CD4-positive, alpha-beta T cell treated with Interleukin-21 for 1 hour (primary cell): ENCODE data around the gene GOLT1B.

Source experiments
- DNase-seq: peaks from one replicate; pipeline ENCODE4 v3.0.0-alpha.2; 2020

Gene GOLT1B

DNA sequence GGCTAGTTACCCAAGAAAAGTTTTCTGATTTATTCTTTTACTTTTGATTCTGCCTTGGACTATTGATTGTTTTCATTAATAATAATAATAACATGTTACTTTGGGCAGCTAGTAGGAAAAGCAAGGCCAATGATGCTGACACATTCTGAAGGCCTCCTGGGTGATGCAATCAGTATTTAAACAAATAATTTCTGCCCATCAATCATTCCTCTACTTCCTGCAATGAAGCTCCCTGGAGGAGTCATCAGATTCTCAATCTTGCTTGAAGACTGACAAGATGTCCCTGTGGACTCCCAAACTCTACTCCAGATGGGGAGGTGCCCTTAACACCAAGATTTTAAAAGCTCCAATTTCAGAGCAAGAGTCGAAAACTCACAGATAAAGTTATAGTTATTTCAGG lies 24.5 kb downstream of the GOLT1B start, which contains the start of gene SPX:
TSS of gene SPX (plus strand) at position 244 of the 400 bp plus-strand sequence. CDS start 177 bp downstream, outside the sequence.
- no peak for DNase-seq

GRCh38 chr12:21526721-21527345 lies 25.2 kb downstream of the GOLT1B start:
- no peak for DNase-seq

- DNase-seq, result peak; percentile 56
These were observed 26.0 kb downstream of the GOLT1B start for GRCh38 chr12:21527451-21528180.

DNA sequence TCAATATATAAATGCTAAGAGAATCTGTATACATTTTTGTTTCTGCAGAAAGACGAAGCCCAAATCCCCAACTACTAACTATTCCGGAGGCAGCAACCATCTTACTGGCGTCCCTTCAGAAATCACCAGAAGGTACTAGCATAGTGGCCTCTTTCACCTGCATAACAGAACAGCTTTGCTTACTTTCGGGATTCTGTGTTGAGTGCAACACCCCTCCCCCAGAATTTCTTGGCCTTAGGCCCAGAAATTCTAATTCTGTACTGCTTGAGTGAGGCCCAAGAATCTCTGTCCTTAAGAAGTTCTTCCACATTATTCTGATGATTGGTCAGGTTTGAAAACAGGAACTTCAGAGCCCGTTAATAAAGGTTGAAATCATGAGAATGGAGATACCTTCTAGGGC lies 27.4 kb downstream of the GOLT1B start:
- DNase-seq, result no peak

GRCh38 chr12:21529456-21529855 lies 27.9 kb downstream of the GOLT1B start:
- no peak for DNase-seq

GRCh38 chr12:21538061-21538653 lies 36.6 kb downstream of the GOLT1B start:
- DNase-seq, result no peak

DNA sequence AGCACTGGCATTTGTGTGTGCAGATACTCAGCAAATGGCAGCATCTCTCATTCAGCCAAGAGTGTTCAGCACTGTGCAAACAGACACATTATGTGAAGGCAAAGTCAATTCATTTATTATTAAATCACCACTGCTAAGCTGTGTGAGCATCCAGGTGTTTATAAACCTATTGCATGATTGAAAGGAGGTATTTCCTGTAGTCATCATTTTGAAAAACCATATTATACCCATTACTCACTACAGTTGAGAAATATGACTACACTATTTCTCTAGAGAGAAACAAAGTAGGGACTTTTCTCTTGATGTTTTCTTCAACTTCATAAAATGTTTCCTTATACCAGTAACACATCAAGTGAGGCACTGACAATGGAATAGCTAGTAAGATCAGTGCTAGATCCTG lies 38.2 kb downstream of the GOLT1B start:
- DNase-seq, result no peak

GRCh38 chr12:21541773-21542172 lies 40.2 kb downstream of the GOLT1B start:
- DNase-seq, result no peak

DNA sequence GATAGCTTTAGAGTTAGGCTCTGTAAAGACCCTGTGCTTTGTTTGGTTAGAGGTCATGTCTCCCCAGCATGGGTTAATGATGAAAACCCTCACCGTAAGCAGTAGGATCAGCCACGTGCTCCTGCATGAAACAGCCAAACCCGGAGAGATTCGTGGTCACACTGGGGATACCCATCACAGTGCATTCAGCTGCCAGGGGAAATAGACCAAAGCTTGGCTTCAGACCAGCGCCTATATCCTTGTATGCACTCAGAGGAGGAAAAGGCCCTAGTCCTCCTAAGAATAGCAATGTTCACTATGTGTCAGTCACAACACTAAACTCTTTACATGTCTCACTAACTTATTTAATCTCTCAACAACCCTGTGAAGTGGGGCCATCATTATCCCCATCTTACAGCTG lies 40.8 kb downstream of the GOLT1B start:
- no peak for DNase-seq

GRCh38 chr12:21543151-21543550 lies 41.6 kb downstream of the GOLT1B start:
- DNase-seq, result no peak

DNA sequence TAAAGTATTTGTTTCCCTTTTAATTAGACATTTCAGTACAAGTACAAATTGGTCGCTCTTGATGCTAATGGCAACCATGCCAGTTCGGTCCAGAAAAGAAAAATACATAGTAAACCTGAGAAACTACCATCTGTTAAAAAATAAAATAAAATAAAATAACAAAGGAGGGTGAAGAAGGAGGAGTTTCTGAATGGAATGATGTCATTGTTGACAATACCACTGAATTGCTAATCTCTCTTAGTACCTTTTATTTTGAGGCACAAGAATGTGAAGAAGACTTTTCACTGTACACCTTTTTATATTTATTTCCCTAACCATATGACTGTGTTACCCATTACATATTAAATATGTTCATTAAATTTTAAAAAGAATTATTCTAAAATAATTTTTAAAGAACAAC lies 44.0 kb downstream of the GOLT1B start:
- DNase-seq, result no peak

GRCh38 chr12:21546716-21547115 lies 45.1 kb downstream of the GOLT1B start:
- no peak for DNase-seq

DNA sequence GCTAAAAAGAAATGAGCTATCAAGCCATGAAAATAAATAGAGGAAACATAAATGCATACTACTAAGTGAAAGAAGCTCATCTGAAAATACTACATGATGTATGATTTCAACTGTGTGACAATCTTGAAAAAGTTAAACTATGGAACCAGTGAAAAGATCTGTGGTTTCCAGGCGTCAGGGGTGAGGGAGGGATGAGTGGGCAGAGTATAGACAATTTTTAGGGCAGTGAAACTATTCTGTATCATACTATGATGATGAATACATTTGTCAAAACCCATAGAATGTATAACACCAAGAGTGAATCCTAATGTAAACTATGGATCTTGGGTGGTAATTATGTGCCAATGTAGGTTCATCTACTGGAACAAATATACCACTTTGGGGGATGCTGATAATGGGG lies 45.8 kb downstream of the GOLT1B start:
- no peak for DNase-seq

DNA sequence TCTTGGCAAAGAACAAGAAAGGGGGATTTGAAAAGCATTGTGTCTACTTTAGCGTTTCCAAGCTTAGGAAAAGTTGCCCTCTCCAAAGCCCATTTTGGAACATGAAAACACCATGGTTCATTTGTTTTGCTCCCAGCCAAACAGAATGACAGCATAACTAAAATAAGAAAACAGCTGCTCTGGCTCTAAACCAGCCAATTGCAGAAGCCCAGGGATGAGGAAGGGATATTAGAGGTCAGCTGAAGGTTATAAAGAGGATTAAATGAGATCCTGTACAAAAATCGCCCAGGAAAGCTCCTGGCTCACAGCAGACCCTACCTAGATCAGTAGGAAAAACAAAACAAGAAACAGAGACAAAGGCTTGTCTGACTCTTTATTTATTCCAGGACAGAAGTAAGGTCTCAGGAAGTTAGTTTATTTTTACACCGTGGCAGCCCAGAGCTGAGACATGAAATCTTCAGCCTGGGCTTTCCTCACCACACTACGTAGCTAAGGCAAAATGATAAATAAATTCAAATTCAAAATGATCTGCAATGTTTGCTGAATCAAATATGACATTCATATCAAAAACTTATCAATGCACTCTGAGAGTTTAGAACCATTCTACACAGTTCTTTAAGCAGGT lies 50.4 kb downstream of the GOLT1B start:
- no peak for DNase-seq

GRCh38 chr12:21552635-21553328 lies 51.2 kb downstream of the GOLT1B start:
- no peak for DNase-seq

DNA sequence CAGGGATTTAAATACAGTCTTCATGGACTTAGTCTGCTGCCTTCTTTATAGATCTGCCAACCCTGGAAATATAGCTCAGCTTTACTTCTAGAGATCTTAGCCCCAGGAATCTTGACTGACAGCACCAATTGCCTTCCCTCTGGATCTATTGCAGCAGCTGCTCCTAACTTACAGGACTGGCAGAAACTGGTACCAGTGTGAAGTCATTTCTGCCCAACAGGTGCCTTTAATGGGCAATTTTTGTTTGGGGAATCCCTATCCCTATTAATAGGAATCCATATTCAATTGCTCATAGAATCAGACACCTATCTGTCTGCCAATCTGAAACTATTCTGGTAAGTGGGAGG lies 51.7 kb downstream of the GOLT1B start:
- no peak for DNase-seq

GRCh38 chr12:21558100-21558679 lies 56.6 kb downstream of the GOLT1B start:
- DNase-seq, result no peak

- no peak for DNase-seq
These were observed 58.4 kb downstream of the GOLT1B start for GRCh38 chr12:21559855-21560569.

DNA sequence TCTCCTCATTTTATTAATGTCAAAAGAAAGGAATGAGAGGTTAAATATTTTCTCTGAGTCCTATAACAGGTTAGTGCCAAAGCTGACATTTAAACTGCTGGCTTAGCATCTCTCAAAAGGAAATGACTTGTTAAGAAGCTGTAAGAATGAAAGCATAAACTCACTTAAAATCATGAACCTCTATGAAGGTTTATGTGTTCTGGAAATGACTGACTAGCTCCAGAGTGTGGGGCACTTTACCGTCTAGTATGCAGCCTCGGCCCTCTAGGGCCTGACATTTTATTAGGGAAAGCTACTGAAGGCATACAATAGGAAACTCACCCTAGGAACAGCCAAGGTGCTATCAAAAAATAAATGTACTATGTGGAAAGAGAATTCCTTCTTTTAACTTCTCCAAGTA lies 59.6 kb downstream of the GOLT1B start:
- no peak for DNase-seq

GRCh38 chr12:21562859-21563258 lies 61.3 kb downstream of the GOLT1B start:
- no peak for DNase-seq

- no peak for DNase-seq
These were observed 64.8 kb downstream of the GOLT1B start for GRCh38 chr12:21566223-21566906.
